GM19455 (cell line): ENCODE data around the gene MAML2.
A peak's percentile ranks its signal among the peaks of the same experiment; 100 is the strongest.
"Not testable (repeated sequence)": the region's sequence is repeated elsewhere in the genome, so short reads cannot be mapped to it uniquely, and the experiment has no call there.

ENCODE experiments used
- ATAC-seq: cut with Tn5 transposase; IDR thresholded peaks from one replicate; pipeline ENCODE4 v1.9.1; 2021; ENCODE audit not compliant: unreplicated experiment

Gene MAML2

DNA sequence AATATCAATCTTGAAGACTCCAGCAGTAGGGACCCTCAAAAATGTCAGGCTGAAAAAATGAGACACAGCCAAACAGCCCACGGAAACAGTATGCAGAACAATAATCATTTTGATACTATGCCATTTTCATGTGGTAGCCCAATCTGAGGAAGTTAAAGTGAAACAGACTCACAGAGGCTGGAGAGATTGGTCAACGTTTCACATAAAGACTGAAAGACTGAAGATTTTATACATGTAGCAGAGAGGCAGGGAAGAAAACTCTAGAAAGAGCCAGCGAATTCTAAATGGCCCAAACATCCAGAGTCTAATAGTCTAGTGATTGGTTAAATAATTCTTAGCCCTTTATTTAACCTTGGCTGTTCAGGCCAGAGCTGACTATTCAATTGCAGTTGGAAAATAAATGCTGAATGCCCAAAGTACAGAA, 49.4 kb downstream of the MAML2 start:
- peak; percentile 83 for ATAC-seq

DNA sequence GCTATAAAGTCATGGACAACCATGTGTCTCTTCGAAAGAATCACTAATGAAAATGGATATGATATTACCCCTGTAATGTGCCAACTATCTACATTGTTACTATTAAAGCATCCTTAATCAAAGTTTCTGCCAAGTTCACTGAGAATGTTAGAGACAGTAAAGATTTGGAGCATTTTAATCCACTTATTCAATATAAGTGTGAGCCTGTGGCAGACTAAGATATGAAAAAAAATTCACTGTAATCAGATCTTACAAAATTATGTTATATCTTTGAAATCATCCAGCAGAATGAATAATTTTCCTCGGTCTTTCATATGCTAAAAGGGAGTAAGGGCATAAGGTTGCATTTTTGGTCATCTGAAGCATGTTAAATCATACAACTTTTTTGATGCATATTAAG, 49.9 kb downstream of the MAML2 start:
- no peak for ATAC-seq

DNA sequence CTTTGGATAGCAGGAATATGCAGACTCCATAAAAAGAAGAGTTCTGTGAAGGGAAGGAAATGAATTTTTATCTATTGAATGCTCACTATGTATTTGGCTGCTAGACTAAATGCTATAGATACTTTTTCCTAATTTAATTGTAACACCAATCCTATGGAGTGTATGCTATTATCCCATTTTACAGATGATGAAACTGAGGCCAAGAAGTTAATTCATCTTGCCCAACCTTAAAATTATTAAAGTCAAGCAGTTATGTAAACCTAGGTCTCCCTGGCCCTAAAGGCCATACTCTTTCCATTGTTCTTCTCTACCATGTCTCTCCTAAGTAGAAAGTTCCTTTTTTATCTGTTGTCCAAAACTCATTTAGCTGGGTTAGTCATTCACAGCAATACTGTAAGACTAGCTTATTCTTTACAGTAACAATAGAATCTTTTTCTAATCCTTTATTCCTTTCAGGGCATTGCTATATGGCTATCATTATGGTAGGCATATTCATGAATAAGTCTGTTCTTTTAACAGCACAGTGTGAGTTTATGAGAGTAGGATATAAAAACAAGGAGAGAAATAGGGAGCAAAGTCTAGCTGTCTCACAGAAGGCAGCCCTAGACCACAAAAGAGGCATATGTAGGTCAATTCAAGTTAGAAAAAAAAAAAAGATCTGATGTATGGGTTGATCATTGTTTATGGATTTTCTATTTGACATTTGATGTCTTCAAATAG, 50.5 kb downstream of the MAML2 start:
- no peak for ATAC-seq

DNA sequence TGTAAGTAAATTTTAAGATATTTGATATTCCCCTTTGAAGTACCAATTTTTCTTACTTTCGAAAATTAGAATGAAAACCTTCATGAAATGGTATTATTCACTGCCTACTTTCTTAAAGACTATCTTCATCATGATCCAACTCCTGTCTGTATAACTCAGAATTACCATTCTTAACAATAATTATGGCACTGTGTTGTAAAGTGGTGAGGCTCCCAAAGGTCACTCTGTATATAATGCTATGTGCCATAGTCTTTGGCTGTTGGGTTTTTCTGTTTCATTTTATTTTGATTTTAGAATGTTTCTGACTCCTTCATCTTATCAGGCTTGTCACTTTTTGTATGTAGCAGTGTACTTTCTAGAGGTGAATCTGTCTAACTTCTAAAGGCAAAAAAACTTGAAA, 52.4 kb downstream of the MAML2 start:
- ATAC-seq, result no peak

DNA sequence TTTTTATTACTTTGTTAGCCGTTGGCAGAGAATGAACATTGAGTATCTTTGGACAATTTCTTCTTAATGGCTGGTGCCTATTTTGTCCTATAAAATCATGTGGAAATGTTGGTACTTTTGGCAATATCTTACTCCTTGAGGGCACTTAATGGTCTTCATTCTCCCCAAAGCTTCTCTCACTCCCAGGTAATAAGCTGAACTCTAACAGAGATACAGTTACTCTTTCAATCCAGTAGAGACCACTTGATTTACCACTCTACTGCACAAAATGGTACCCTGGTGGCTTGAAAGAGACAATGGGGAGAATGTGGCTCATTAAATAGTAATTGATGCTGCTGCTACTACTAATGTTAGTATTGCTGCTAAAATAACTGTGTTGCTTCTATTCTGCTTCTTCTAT, 53.0 kb downstream of the MAML2 start:
- no peak for ATAC-seq

DNA sequence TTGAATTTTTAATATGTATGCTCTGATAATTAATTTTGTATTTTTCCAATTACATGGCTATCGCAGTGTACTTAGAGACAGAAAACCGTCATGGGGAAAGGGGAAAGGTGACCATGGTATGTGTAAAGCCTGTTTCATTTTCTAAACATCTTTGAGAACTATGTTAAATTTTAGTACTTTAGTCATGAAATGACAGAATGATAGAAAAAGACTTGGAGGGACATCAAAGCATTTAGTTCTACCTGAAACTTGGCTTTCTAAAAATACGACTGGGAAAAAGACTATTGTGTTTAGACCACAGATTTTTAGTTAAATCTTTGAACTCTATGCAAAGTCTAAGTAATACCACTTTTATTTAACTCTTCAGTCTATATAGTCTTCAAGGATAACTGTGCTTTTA, 54.1 kb downstream of the MAML2 start:
- ATAC-seq, result no peak

DNA sequence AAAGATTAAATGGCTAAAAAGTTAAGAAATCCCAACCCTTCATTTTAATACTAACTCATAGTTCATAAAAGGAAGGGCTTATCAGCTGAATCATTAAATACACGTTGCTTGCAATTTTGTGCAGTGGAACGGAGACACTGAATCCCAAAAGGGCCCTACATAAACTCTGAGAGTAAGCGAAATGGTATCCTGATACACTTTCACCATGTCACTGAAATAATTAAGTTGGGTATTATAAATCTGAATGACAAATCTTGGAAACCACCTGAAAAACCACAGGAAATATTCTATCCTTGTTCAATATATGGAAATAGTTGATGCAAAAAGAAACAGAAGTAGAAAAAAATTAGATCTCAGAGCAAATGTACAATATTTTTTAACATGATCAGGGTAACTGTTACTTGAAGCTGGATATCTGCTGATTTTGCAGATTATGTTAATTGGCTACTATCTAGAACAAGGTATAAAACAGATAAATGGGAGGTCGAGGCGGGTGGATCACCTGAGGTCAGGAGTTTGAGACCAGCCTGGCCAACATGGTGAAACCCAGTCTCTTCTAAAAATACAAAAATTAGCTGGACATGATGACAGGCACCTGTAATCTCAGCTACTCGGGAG, 55.1 kb downstream of the MAML2 start:
- no peak for ATAC-seq

DNA sequence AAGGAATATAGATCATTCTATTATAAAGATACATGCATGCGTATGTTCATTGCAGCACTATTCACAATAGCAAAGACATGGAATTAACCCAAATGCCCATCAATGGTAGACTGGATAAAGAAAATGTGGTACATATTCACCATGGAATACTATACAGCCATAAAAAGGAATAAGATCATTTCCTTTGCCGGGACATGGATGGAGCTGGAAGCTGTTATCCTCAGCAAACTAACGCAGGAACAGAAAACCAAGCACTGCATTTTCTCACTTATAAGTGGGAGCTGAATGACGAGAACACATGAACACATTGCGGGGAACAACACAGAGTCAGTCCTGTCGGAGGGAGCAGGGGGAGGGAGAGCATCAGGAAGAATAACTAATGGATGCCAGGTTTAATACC, 57.0 kb downstream of the MAML2 start:
- not testable (repeated sequence) for ATAC-seq

DNA sequence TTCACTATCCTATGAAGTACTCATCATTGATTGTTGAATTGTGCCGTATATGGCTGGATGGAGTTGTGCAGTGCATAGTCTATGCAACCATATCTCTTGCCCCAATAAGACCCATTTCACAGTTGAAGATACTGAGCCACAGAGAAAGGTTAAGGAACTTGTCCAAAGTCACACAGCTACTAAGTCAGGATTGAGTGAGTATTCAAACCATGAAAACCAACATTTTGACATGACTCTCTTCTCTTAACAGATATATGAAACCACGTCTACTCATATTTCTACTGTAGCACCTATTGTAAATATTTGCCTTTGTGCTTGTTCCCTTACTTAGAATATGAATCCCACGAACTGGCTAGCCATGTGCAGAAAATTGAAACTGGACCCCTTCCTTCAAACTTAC, 58.1 kb downstream of the MAML2 start:
- no peak for ATAC-seq

DNA sequence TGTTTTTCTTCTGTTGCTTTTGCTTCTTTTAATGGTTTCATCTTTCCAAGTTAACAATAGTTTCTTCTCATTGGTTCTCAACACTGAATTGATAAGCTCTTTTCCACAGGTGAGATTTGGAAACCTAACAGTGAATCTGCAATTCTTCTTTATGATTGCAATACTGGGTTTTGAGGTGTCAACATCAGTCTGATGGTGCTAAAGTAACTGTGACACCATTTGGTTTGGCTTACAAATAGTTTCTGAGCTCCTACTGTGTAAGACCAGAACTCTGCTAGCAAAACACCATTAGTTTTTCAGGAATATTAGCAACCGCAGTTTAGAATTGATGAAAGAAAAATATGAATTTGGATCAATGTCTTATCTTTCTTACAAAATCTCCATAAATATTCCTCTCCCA, 58.6 kb downstream of the MAML2 start:
- ATAC-seq, result no peak

DNA sequence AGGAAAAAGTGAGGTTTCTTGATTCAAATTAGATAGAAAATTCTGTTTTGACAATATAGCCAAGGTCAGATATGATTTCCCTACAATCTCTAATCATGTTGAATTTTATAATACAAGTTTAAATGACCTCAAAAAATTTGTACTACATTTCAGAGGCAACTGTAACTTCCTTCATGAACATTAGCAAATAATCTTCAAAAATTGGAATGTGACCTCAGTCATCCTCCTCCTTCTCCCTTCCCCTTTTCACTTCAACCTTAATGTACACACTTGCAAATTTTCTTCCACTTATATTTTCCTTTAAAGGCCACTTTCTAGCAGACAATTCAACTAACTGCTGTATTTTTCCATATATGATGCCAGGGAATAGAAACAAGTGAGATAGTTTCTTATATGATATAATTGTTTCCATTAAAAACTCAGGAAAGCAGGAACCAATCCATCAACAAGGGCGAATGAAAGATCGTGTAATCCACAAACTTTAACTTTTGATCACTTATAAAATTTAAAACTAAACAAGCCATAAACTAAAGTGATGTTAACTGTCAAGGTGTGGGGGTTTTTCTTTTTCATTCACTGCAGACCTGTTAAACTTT, 60.3 kb downstream of the MAML2 start:
- no peak for ATAC-seq

DNA sequence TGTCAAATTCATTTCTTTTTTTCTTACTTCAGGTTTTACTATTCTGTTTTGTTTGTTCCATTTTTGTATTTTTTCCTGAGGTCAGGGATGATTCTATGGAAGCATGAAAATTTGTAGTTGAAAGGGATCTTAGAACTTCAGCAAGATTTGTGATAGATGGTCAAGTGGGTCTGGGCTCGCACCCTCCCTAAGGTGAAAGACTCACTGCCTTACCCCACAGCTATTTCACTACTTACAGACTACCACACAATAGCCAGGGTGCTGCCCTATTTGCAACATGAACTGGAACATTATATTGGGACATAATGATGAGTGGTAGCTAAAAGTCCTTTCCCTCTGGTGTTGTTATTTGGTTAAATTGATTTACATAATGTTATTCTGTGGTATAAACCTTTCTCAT, 62.6 kb downstream of the MAML2 start:
- no peak for ATAC-seq

DNA sequence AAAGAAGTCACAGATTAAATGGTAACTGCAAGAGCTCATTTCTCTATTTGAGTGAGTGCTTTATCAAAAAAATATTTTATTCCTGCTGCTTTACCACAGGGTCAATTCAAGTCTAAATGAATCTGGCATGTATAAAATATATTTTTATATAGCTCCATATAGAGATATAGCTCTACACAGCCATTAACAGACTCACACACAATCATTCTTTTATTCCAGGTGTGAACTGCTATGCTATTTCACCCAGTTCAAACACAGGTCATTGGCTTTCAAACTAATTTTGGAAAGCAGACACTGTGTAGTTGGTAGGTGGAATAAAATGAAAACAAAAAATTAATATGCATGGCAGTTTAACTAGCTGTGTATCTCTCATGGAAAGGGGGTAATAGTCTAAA, 63.1 kb downstream of the MAML2 start:
- ATAC-seq, result no peak

DNA sequence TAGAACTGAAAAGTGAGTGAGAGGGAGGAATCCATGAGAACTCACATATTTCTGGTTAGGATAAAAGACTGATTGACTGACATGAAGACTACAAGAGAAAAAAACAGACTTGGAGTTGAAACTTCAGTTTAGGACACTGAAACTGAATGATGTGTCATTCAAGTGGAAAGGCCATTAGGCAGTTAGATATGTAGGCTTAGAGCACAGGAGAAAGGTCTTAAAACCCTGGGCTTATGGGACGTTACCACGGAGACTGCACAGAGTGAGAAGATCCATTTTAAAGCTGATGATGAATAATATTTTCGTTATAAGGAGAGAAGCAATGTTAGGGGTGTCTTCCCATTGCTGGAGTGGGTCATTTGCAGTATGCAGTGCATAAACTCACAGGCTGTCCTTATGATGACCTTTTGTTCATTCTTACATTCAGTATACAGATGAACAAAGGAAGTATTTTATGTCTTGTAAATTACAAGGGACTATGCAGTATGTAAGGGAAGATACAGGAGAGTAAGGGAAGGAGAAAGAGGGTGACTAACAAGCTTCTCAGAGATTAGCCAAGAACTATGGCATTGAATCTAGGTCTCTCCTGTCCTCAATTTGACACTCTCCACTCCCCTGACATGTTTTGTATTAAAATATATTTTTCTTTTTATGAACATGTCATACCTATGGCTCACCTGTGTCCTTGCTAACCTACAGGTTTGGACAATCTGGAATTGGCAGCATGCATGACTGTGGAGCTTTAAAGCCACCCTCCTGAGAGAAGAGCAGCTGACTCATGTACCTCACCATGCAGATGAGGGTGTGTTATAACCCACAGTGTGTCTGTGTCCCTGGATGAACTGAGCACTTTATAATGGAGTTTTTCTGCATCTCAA, 63.7 kb downstream of the MAML2 start:
- no peak for ATAC-seq

DNA sequence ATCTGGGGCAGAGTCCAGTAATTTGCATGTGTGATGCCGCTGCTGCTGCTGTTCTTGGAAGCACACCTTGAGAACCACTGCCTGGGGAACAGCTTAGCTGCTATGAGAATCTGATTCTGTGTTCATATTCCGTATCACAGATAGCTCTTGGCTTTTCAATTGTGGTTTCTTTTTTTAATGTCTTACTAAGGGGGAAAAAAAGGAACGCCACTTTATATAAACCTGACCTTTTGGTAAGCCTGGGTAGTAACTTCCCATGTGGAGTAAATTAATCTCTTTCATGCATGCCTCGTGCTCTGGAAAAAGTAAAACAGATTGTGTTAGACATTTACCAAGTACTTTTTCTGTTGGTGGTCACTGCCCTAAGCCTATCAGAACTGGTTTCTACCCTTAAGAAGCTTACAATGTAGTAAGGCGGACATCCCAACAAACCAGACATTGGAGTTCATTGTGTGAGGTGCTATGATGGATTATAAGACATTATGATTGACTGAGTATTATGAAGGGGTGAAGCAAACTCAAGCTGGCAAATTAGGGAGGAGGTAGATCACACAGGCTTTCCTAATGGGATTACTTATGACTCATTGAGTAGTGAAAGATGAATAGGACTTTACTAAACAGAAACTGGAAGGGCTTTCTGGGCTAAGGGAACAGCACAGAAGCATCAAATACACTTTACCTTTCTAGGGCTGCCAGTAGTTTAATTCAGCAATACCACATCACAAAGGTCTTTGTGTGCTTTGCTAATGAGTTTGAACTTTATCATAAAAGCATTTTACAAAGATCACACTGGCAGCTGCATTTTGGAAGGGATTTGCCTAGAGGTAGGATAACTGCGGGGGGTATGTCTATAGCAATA, 64.7 kb downstream of the MAML2 start:
- ATAC-seq, result no peak

DNA sequence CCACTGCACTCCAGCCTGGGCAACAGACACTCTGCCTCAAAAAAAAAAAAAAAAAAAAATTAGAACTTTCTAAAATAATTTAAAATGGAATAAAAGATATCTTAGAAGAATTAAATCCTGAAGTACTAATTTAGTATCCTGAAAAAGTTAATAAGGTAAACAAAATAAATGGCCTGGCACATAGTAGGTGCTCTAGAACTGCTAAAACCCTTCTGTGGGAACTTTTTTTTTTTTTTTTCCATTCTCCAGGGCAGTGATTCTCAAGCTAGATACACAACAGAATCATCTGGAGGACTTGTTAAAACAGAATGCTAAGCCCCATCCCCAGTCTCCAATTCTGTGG, 65.3 kb downstream of the MAML2 start:
- no peak for ATAC-seq

DNA sequence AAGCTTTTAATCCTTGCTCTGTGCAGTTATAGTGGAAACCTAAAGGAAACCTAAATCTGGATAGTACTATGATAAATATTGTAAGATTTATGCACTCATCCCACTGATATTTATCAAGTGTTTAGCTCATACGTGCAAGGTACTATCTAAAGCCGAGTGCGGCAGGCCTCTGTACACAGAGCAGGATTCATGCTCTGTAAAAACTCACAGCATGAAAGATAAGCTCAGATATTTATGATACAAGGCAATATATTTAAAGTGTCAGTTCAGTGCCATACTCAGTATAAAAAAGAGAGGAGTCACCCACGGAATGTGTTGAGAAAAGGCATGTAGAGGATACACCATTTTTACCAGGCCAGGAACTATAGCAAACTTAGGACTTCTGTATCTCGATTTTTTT, 66.2 kb downstream of the MAML2 start:
- ATAC-seq, result no peak

DNA sequence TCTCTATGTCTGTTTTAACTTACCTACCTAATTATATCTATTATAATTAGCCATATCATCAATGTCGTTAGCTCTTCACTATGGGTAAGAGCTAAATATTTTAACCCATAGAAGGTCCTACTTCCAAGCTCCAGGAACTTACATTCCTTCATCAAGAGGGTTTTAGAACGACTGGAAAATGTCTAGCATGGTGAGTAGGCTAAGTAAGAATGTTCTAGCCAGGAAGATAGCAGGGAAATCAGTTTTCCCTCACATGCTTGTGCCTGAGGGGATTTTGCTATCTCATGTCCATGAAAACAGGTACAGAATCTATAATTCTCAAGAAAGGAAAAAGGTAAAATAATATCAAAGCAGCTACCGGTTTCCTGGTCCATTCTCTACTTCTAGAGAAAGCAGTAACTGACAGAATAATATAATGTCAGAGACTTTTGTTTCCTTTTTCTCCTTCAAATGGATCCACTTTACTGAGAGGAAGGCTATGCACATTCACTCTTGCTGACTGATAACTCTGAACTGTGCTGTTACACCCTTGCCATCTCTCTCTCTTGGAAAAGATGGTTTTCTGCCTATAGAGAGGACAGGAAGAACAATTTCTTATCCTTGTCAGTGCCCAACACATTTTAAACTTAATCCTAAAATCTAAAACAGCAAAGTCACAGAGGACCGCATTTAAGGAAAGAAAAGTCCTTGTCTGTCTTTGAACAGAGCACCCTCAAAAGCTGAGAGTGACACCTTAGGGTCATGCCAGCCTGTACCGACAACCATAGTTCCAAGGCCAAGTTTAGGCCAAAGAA, 67.0 kb downstream of the MAML2 start:
- ATAC-seq, result no peak

DNA sequence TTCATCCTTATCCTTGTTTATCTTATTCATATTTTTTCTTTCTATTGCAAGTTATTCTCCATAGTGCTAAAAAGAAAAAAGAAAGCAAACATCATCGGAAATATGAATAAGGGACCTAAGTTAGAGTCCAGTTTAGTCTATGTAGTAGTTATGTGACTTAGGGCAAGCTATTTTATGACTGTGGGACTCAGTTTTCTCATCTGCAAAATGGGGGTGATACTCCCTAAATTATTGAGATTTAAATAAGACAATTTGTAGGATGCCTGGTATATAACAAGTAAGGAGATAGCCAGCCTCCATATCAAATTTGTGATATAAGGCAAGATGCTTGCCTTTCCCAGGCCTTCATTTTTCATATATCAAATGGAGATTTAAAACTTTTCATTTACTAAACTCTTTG, 69.5 kb downstream of the MAML2 start:
- no peak for ATAC-seq
